GM12873 (cell line): ENCODE results near the gene MAPT.

Source experiments
- CTCF ChIP-seq: IDR thresholded peaks from 2 replicates; pipeline ENCODE4 v1.5.1; 2012; ENCODE audit warnings: low read depth, mild to moderate bottlenecking, moderate library complexity, low read length, control low read depth; ENCODE audit not compliant: insufficient read depth; ENCODE audit errors: missing control alignments

MAPT gene

GRCh38 chr17:45934044-45934979, 40.0 kb downstream of the MAPT start:
- no peak for TF ChIP-seq CTCF

GRCh38 chr17:45935197-45935709, 40.9 kb downstream of the MAPT start:
- TF ChIP-seq CTCF, result no peak

GRCh38 chr17:45935710-45936509, 41.6 kb downstream of the MAPT start:
- no peak for TF ChIP-seq CTCF

- no peak for TF ChIP-seq CTCF
Measured at GRCh38 chr17:45936610-45937009, 42.3 kb downstream of the MAPT start.

GRCh38 chr17:45939395-45939794, 45.0 kb downstream of the MAPT start:
- no peak for TF ChIP-seq CTCF

GRCh38 chr17:45940293-45940692, 45.9 kb downstream of the MAPT start:
- no peak for TF ChIP-seq CTCF

- TF ChIP-seq CTCF, result no peak
Measured at GRCh38 chr17:45940826-45941225, 46.5 kb downstream of the MAPT start.
